ENCODE measurements around the gene PALLD.
"Not testable (repeated sequence)": the region's sequence is repeated elsewhere in the genome, so short reads cannot be mapped to it uniquely, and the experiment has no call there.

The PALLD gene

DNA sequence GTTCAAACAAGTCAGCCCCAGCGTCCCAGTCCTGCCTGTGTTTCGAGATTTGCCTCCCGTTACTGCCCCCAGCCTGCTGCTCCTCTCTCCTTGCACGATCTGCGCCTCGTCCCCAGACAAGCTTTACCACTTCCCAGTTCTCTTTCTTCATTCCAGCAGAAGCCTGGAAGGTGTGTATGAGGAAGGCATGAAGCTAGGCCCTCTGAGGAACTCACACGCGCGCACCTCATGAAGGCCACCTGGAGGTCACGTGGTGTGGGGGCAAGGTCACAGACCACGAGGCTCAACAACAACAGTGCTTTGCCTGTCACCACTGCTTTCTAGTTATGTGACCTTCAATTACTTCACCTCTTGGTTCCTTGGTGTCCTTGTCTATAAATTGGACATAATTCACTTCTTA is 181.0 kb downstream of the PALLD start:
- no peak for DNase-seq (ENCODE audit: low spot score)

DNA sequence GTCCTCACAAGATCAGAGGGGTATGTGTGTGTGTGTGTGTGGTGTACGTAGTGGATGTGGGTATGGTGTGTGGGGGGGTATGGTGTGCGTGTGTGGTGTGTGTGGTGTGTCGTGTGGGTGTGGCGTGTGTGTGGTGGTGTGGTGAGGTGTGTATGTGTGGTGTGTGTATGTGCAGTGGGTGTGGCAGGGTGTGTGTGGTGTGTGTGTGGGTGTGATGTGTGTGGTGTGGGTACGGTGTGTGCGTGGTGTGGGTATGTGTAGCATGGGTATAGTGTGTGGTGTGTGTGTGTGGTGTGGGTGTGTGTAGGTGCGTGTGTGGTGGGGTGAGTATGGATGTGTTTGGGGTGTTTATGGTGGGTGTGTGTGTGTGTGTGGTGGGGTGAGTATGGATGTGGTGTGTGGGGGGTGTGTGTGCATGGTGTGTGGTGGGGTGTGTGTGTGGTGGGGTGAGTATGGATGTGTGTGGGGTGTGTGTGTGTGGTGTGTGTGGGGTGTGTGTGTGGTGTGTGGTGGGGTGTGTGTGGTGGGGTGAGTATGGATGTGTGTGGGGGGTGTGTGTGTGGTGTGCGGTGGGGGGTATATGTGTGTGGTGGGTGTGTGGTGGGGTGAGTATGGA is 182.0 kb downstream of the PALLD start:
- no peak for DNase-seq (ENCODE audit: low spot score)

- DNase-seq (ENCODE audit: low spot score), result no peak
Observed at GRCh38 chr4:168679397-168679796, 182.5 kb downstream of the PALLD start.

DNA sequence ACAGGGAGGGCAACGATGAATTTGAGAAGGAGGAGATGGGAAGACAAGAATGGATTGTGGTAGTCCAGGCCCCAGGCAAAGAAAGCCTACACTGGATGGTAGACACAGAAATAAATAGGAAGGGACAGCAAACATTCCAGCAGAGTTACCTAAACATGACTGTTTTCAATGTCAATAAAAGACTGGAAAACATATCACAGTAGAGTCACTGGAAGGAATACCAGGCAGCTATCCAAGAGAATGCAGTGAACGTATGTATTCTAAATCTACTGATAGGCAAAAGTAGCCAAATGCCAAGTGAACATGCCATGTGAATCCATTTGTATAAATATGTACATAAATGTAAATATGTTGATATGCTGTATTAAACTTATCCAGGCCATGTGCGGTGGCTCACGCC is 183.0 kb downstream of the PALLD start:
- DNase-seq (ENCODE audit: low spot score), result no peak

DNA sequence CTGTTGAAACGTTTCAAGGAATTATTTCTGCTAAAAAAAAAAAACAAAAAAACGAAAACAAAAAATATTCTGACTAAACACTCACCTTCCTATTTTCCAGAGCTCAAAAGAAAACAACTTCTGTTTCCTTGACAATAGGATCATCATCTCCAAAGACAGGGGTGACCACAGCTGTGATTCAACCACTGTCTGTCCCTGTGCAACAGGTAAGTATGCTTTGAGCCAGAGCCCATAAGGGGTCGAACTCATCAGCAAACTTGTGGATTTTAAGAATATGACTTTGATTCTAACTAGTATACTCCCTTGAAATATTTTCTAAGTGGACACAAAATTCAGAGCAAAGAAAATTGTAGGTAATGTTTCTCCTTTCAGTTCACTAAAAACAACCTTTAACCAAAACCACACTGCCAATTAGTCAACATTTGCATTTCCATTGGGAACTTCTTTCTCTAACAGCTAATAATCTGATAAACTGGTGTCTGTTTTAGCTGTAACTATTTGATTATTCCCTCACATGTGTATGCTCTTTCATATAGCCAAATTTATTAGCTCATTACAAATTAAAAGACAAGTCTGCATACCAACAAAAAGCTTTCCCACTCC is 186.1 kb downstream of the PALLD start:
- no peak for DNase-seq (ENCODE audit: low spot score)

GRCh38 chr4:168683595-168683994 is 186.7 kb downstream of the PALLD start:
- no peak for DNase-seq (ENCODE audit: low spot score)

- DNase-seq (ENCODE audit: low spot score), result no peak
Observed at GRCh38 chr4:168685136-168685809, 188.4 kb downstream of the PALLD start.

- DNase-seq (ENCODE audit: low spot score), result no peak
Observed at GRCh38 chr4:168688584-168688983, 191.7 kb downstream of the PALLD start.

DNA sequence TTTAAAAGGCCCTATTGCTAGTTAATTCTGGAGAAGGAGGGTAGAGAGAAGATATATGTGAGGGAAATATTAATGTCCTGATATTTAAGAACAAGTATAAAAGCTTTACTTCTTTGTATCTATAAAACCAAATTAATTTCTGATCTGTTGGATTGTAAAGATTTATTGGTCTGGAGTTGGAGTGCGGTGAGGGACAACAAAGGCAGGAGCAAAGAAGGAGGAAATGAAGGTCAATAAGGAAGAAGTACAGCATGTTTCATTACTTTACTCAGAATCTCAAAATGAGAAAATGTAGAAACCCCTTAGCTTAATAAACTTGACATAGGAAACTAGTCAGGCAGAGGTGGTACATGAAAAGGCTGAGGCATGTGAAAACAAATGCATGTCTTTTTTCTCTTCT is 192.9 kb downstream of the PALLD start:
- DNase-seq (ENCODE audit: low spot score), result no peak

- DNase-seq (ENCODE audit: low spot score), result no peak
Observed at GRCh38 chr4:168690199-168690598, 193.3 kb downstream of the PALLD start.

GRCh38 chr4:168691631-168692369 is 194.9 kb downstream of the PALLD start:
- no peak for DNase-seq (ENCODE audit: low spot score)

DNA sequence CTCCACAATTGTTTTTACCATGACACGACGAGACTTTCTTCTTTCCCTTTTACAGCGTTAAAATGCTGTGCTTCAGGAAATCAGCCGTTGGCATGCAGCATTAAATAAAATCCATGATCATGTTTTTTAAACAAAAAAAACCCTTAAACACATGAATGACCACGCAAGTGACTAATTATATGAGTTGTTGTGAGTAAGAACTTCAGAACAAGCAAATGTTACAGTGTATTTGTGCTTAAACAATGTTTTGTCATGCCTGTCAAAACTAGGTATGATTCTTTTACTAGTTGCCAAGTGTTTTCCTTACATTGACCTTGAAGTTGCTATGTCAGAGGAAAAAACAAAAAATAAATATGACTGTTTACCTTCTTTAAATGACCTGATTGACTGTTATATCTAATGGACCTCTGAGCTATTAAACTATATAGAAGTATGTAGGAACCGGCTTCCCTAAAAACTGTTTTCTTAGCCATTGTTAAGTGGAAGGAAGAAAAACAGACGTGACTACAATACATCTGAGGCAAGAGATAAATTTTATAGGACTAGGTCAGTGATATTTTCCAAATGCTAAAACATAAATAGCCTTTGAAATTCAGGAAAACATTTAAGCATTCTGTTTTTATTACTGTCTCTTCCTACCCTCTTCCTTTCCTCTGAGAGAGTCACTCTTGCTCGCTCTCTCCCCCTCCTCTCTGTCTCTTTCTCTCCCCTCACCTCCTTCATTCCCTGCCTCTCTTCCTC is 197.1 kb downstream of the PALLD start:
- no peak for DNase-seq (ENCODE audit: low spot score)

- DNase-seq (ENCODE audit: low spot score), result no peak
Observed at GRCh38 chr4:168694667-168695066, 197.8 kb downstream of the PALLD start.

GRCh38 chr4:168695288-168695687 is 198.4 kb downstream of the PALLD start:
- no peak for DNase-seq (ENCODE audit: low spot score)

DNA sequence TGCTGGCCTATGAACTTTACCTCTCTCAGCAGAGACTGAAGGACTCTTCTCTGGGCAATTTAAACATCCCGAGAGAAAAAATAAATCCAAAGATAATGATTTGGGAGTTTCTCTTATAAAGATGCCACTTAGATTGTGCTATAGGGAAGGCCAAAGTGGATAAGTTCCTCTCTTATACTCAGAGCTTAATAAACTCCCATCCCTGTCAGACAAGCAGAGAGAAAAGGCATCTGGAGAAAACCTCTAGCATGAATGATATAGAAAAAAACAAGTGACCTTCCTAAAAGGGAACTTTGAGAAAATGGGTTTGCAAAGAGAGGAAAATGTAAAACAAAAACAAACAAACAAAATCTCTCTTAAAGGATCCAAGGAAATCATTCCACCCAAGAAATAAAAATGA is 199.4 kb downstream of the PALLD start:
- no peak for DNase-seq (ENCODE audit: low spot score)

DNA sequence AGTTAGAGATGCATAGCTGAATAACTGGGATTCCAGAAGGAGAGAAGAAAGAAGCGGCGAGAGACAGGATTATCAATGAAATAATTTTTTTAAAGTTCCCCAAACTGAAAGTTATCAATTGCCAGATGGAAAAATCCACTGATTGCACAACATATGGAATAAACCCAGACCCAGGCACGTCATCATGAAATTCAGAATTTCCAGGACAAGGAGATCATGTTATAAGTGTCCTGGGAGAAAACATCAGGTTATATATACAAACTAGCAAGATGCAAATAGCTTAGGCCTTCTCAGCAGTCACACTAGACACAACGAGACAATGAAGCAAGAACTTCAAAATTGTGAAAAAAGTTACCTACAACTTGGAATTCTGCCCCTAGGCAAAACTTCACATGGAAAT is 200.0 kb downstream of the PALLD start:
- no peak for DNase-seq (ENCODE audit: low spot score)

DNA sequence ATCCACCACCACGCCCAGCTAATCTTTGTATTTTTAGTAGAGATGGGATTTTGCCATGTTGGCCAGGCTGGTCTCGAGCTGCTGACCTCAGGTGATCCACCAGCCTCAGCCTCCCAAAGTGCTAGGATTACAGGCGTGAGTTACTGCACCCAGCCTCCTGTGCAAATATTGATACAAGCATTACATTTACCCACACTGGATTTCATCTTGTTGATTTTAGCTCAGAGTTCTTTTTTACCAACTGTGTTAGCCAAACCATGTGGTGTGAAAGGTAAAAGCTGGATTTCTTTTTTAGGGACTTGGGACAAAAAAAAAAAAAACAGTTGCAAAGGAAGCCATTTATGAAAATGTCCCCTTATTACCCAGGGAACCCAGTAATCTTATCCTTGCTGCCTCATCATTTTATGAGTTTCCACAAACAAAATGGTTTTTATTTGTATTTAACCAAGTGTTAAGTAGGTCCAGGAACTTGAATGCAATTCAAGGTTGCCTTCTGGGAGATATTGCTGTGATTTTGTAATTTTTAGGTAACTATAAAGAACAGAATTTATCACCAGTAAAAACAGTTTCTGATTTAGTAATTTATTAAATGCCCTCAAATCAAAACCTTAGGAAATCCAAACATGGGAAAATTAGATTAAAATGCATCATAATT is 202.5 kb downstream of the PALLD start:
- DNase-seq (ENCODE audit: low spot score), result no peak

DNA sequence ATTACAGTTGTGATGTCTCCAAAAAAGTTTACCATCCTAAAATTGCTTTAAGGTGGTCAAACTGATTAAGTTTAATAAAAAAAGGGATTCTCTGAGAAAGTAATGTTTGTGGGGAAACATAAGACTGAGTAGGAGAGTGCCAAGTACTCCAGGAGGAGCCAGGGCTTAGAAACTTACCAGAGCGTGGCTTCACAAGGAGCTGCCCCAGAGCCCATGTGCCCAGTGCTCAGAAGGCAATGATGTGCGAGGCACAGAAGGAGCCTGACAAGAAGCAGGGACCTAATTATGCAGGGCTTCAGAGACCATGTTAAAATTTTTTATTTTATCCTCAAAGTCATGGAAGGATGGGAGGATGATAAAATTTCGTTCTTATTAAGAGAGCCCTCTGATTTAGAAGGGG is 204.2 kb downstream of the PALLD start:
- no peak for DNase-seq (ENCODE audit: low spot score)

GRCh38 chr4:168702581-168703087 is 205.8 kb downstream of the PALLD start:
- DNase-seq (ENCODE audit: low spot score), result not testable (repeated sequence)

GRCh38 chr4:168705121-168705520 is 208.3 kb downstream of the PALLD start:
- DNase-seq (ENCODE audit: low spot score), result no peak

DNA sequence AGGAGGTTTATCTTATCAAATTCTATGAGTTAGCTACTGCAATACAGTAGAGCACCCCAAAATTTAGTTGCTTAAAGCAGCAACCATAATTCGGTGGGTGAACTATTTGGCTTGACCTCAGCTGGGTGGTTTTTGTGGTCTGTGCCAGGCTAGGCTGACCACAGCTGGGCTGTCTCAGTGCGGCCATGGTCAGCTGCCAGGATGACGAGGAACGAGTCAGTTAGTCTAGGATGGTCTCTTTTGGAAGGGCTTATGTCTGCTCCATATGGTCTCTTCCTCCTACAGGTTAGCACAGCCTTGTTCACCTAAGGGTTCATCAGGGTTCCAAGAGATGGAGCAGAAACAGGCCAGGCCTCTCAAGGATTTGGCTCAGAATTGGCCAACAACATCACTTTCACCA is 210.4 kb downstream of the PALLD start:
- DNase-seq (ENCODE audit: low spot score), result no peak

- DNase-seq (ENCODE audit: low spot score), result no peak
Observed at GRCh38 chr4:168708108-168708507, 211.3 kb downstream of the PALLD start.
